Activated CD8-positive, alpha-beta T cell treated with anti-CD3 and anti-CD28 coated beads for 36 hours (primary cell): ENCODE measurements around the gene PRKCZ. TPM values are rescaled to one million over a fixed set of nuclear protein-coding genes. Genes with fewer than 3 reads are reported as not detected.

Source experiments
- ATAC-seq: fragments of 200-7000 bp; cut with Tn5 transposase; one replicate; pipeline ENCODE4 v1.10.0; 2021; ENCODE audit warnings: mild to moderate bottlenecking, moderate library complexity
- CTCF ChIA-PET: fragments of 350-600 bp; sonication (Branson Sonifier 250); formaldehyde crosslinking; loops from one replicate; lab custom pipeline; 2021; ENCODE audit warnings: antibody characterized with exemption; lab: Charles Lee
- POLR2A ChIA-PET: fragments of 350-600 bp; sonication (Branson Sonifier 250); formaldehyde crosslinking; loops from one replicate; lab custom pipeline; 2021; ENCODE audit warnings: antibody characterized with exemption; lab: Charles Lee
- DNase-seq: peaks from one replicate; pipeline ENCODE4 v3.0.0-alpha.2; 2020
- H3K27ac Mint-ChIP-seq: one replicate; pipeline ENCODE4 v1.8.0; 2021; ENCODE audit warnings: mild to moderate bottlenecking, mixed read lengths
- H3K27me3 Mint-ChIP-seq: one replicate; pipeline ENCODE4 v1.8.0; 2021; ENCODE audit warnings: mixed read lengths
- H3K36me3 Mint-ChIP-seq: one replicate; pipeline ENCODE4 v1.8.0; 2021; ENCODE audit warnings: low read depth, mixed read lengths
- H3K4me1 Mint-ChIP-seq: one replicate; pipeline ENCODE4 v1.8.0; 2021; ENCODE audit warnings: low read depth, mixed read lengths
- H3K4me3 Mint-ChIP-seq: one replicate; pipeline ENCODE4 v1.8.0; 2021; ENCODE audit warnings: mild to moderate bottlenecking, moderate library complexity, mixed read lengths
- H3K9me3 Mint-ChIP-seq: one replicate; pipeline ENCODE4 v1.8.0; 2021; ENCODE audit warnings: mixed read lengths
- CTCF ChIP-seq: fragments of 200-600 bp; IDR thresholded peaks from one replicate; pipeline ENCODE4 v1.8.0; 2022; ENCODE audit warnings: antibody characterized with exemption, mild to moderate bottlenecking
- intact Hi-C: fragments of 100-400 bp; cut with micrococcal nuclease; formaldehyde crosslinking; loops from one replicate; pipeline ENCODE4 v1.10.0; 2022
- total RNA-seq, 2 experiments: library from RNA; stranded (reverse); gene quantifications; one replicate each; pipeline ENCODE4 v1.2.3, GENCODE V29; 2021

PRKCZ gene
- total RNA-seq, 2 experiments from 2014 or later, result 15.4 to 15.7 TPM

DNA sequence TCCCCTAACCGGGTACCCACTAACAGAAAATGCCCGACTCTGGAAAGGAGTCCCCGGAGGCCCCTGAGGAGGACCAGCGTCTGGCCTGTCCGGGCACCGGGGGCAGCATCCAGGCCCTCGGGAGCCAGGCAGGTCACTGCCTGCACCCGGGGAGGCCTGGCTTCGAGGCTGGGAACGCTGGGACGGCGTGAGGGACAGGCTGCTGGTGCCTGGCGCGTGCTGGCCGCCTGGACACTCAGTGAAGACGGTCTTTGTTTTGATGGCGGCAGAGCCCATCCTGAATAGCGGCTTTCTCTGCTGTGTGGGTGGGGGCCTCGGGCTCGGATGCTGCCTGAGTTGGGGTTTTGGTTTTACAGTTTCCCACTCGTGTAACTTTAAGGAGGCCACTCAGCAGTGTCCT lies 37.6 kb downstream of the PRKCZ start:
- ATAC-seq (no peak), DNase-seq (no peak)
- TF ChIP-seq CTCF, result no peak
- H3K27me3 Mint-ChIP-seq, result no peaks in the 10 kb centered on the region
- H3K4me3 Mint-ChIP-seq, result no peak overlapping the region
- intact Hi-C loops, result no loop called here
- H3K9me3 Mint-ChIP-seq, result no peaks in the 10 kb centered on the region
- CTCF ChIA-PET, result interaction anchor here (1.0 to 1.5 kb wide), 2 partner anchors 52 to 87 kb away, joined by 3 to 7 read pairs; no protein-coding TSS in a partner anchor
- no peaks in the 10 kb centered on the region for H3K36me3 Mint-ChIP-seq
- H3K4me1 Mint-ChIP-seq, result peaks cover 2% of the 10 kb centered on the region
- no peak overlapping the region for H3K27ac Mint-ChIP-seq
- POLR2A ChIA-PET, result no interaction called here

DNA sequence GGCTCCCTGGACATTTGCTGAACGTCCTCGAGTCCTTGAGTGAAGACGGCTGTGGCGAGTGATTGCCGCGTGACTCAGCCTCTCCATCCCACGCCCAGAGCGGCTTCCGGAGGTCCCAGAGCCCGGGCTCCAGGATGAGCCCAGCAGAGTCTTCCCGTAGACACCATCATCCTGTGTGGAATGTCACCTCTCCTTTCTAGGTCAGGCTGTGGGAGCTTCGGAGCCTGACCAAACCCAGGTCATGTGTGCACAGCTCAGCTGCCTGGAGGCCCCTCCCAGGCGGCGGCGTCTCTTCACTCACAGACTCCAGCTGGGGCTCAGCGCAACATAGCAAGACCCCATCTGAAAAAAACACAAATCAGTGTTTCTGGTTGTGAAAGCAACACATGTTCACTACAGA lies 38.2 kb downstream of the PRKCZ start:
- Mint-ChIP-seq H3K9me3 (no peaks in the 10 kb centered on the region), H3K36me3 (no peaks in the 10 kb centered on the region), H3K4me1 (peaks cover 2% of the 10 kb centered on the region), H3K27ac (no peak overlapping the region), H3K4me3 (no peak overlapping the region), H3K27me3 (no peaks in the 10 kb centered on the region)
- CTCF ChIA-PET, result interaction anchor here (1.0 to 1.5 kb wide), 3 partner anchors 52 to 86 kb away, joined by 3 to 7 read pairs (median 3); no protein-coding TSS in a partner anchor
- POLR2A ChIA-PET, result no interaction called here
- DNase-seq (no peak), ATAC-seq (no peak)
- no peak for TF ChIP-seq CTCF
- intact Hi-C loops, result no loop called here

DNA sequence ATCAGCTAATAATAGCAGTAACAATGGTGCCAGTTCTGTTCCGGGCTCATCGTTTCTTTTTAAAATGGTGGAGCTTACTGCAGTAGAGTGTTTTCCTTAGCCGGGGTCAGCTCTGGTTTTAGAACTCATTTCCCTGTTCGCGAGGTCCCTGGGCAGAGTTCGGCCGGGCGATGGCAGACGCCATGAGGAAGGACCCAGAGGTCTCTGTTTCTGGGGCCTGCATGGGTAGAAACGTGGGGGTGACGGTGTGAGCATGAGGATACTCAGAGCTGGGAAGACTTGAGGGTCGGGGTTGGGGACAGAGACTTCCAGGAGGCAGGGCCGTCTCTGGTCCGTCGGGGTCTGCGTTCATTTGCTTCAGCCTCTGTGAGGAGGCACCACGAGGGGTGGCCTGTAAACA lies 38.8 kb downstream of the PRKCZ start:
- ChIA-PET POLR2A (no interaction called here), CTCF (interaction anchor here (1.0 to 1.5 kb wide), 2 partner anchors 51 to 76 kb away, joined by 3 to 7 read pairs; no protein-coding TSS in a partner anchor)
- Mint-ChIP-seq H3K27me3 (no peaks in the 10 kb centered on the region), H3K9me3 (no peaks in the 10 kb centered on the region), H3K36me3 (no peaks in the 10 kb centered on the region), H3K4me1 (peaks cover 2% of the 10 kb centered on the region), H3K4me3 (no peak overlapping the region), H3K27ac (no peak overlapping the region)
- no peak for ATAC-seq
- TF ChIP-seq CTCF, result no peak
- DNase-seq, result no peak
- intact Hi-C loops, result no loop called here

DNA sequence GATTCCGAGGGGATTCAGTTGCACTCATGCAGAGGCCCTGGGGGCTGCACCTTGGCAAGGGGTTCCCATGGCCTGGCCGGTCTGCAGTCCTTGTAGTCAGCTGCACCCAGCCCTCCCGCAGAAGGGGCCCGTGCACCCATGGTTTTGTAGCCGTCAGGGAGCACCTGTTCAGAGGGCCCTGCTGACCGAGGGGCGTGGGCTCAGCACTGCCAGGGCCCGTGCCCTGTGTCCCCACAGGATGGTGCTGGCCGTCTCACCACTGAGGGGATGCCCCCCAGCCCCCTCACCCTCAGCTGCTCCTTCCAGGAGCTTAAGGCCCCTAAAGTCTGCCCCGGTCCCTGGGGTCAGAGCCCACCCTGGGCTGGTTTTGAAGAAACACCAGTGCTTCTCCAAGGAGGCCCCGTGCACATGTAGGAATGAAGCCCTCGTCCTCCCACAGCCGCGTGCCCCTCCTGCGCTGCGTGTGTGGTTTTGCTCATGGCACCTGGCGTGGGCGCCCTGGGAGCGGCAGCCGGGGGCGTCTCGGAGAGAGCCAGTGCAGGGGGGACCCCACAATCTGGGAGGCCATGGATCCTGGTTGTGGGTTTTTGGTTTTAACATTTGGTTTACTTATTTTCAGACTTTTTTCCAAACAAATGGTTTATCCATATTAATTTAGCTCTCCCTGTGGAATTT lies 40.1 kb downstream of the PRKCZ start:
- ATAC-seq (no peak), DNase-seq (no peak)
- peaks cover 2% of the 10 kb centered on the region for H3K4me1 Mint-ChIP-seq
- H3K27ac Mint-ChIP-seq, result no peak overlapping the region
- no peaks in the 10 kb centered on the region for H3K36me3 Mint-ChIP-seq
- CTCF ChIA-PET, result interaction anchor here (1.3 kb wide), 2 partner anchors 50 to 70 kb away, joined by 3 to 5 read pairs; no protein-coding TSS in a partner anchor
- H3K9me3 Mint-ChIP-seq, result no peaks in the 10 kb centered on the region
- TF ChIP-seq CTCF, result no peak
- H3K27me3 Mint-ChIP-seq, result no peaks in the 10 kb centered on the region
- no peak overlapping the region for H3K4me3 Mint-ChIP-seq
- POLR2A ChIA-PET, result interaction anchor here (1.4 kb wide), 1 partner anchor 39 kb away, joined by 3 read pairs; no protein-coding TSS in a partner anchor
- intact Hi-C loops, result no loop called here
